MCF 10A (cell line): ENCODE results near the gene RNF126. TPM values are rescaled to one million over a fixed set of nuclear protein-coding genes. Genes with fewer than 3 reads are reported as not detected.
"Not testable (repeated sequence)": the region's sequence is repeated elsewhere in the genome, so short reads cannot be mapped to it uniquely, and the experiment has no call there.

Source experiments
- BruUV-seq: library from RNA; stranded (reverse); fragments of 400-500 nt; replicated peaks from 2 replicates; lab custom pipeline; 2021; lab: Mats Ljungman, UMichigan
- CTCF ChIA-PET: fragments of 300-600 bp; sonication (Branson Sonifier 250); formaldehyde crosslinking; extraction: SDS; loops from one replicate; lab custom pipeline; 2021; ENCODE audit warnings: antibody characterized with exemption, inconsistent platforms; lab: Yijun Ruan, JAX
- POLR2A ChIA-PET: fragments of 300-600, 350-650 bp; sonication (Branson Sonifier 250); formaldehyde crosslinking; extraction: SDS; loops from one replicate; lab custom pipeline; 2020; ENCODE audit warnings: antibody characterized with exemption, inconsistent platforms; lab: Yijun Ruan, JAX
- DNase-seq: peaks from one replicate; pipeline ENCODE4 v3.0.0-alpha.2; 2018; ENCODE audit not compliant: unreplicated experiment
- H3K27ac Mint-ChIP-seq: one replicate; pipeline ENCODE4 v1.8.0; 2022; ENCODE audit warnings: mild to moderate bottlenecking, low read depth, mixed read lengths; ENCODE audit not compliant: unreplicated experiment
- H3K27me3 Mint-ChIP-seq: one replicate; pipeline ENCODE4 v1.8.0; 2022; ENCODE audit warnings: mixed read lengths; ENCODE audit not compliant: insufficient read depth, unreplicated experiment
- H3K36me3 Mint-ChIP-seq: one replicate; pipeline ENCODE4 v1.8.0; 2022; ENCODE audit warnings: mild to moderate bottlenecking, moderate library complexity, mixed read lengths; ENCODE audit not compliant: insufficient read depth, unreplicated experiment
- H3K4me1 Mint-ChIP-seq: one replicate; pipeline ENCODE4 v1.8.0; 2022; ENCODE audit warnings: mixed read lengths; ENCODE audit not compliant: insufficient read depth, unreplicated experiment
- H3K4me3 Mint-ChIP-seq: one replicate; pipeline ENCODE4 v1.8.0; 2022; ENCODE audit warnings: mild to moderate bottlenecking, moderate library complexity, mixed read lengths; ENCODE audit not compliant: unreplicated experiment
- H3K9me3 Mint-ChIP-seq: one replicate; pipeline ENCODE4 v1.8.0; 2022; ENCODE audit warnings: mixed read lengths; ENCODE audit not compliant: unreplicated experiment
- CTCF ChIP-seq: fragments of 200-600 bp; IDR thresholded peaks from one replicate; pipeline ENCODE4 v1.8.0; 2022; ENCODE audit warnings: antibody characterized with exemption, mild to moderate bottlenecking; ENCODE audit not compliant: unreplicated experiment
- intact Hi-C: fragments of 100-400 bp; cut with micrococcal nuclease; formaldehyde crosslinking; loops from 2 replicates; pipeline ENCODE4 v1.14.1; 2022
- total RNA-seq: library from RNA; stranded (reverse); gene quantifications from 2 replicates; pipeline ENCODE4 v1.2.3, GENCODE V29; 2022

The RNF126 gene
- total RNA-seq, 1 experiment from 2014 or later = 68.0 TPM

- intact Hi-C loops = loop anchor here (5.0 kb wide), 1 partner anchor 78 kb away; the partner anchor contains the start of gene MISP
- CTCF ChIA-PET = no interaction called here
- POLR2A ChIA-PET = interaction anchor here (0.6 to 1.2 kb wide), 3 partner anchors 29 to 418 kb away, joined by 3 read pairs; no protein-coding TSS in a partner anchor
- Mint-ChIP-seq H3K36me3 (peaks cover 19% of the 10 kb centered on the region), H3K9me3 (no peaks in the 10 kb centered on the region), H3K4me3 (no peak overlapping the region), H3K4me1 (peaks cover 13% of the 10 kb centered on the region), H3K27me3 (no peaks in the 10 kb centered on the region), H3K27ac (no peak overlapping the region)
- DNase-seq = no peak
- TF ChIP-seq CTCF = no peak
- no TSS peak for BruUV-seq
Measured at GRCh38 chr19:674282-675151, 11.5 kb upstream of the RNF126 start.

- intact Hi-C loops = no loop called here
- peaks cover 6% of the 10 kb centered on the region for H3K4me1 Mint-ChIP-seq
Measured at GRCh38 chr19:670609-671075, 7.6 kb upstream of the RNF126 start.

GRCh38 chr19:668675-669434 is 5.8 kb upstream of the RNF126 start:
- H3K36me3 Mint-ChIP-seq, intact Hi-C loops, BruUV-seq, H3K9me3 Mint-ChIP-seq, H3K27ac Mint-ChIP-seq, H3K4me1 Mint-ChIP-seq, DNase-seq, H3K27me3 Mint-ChIP-seq, H3K4me3 Mint-ChIP-seq: not testable (repeated sequence)
- ChIA-PET POLR2A (interaction anchor here (3.0 kb wide), 1 partner anchor 10 kb away, joined by 12 read pairs; no protein-coding TSS in a partner anchor), CTCF (interaction anchor here (0.6 to 1.8 kb wide), 4 partner anchors 10 to 489 kb away, joined by 3 to 7 read pairs (median 4); no protein-coding TSS in a partner anchor)

More at GRCh38 chr19:670609-671075, 7.6 kb upstream of the RNF126 start:
- no peak overlapping the region for H3K27ac Mint-ChIP-seq
- no peak for DNase-seq
- no peak overlapping the region for H3K4me3 Mint-ChIP-seq
- ChIA-PET CTCF (interaction anchor here (0.7 to 1.0 kb wide), 2 partner anchors 63 to 85 kb away, joined by 3 to 5 read pairs; no protein-coding TSS in a partner anchor), POLR2A (interaction anchor here (3.0 kb wide), 1 partner anchor 9 kb away, joined by 12 read pairs; no protein-coding TSS in a partner anchor)
- H3K36me3 Mint-ChIP-seq = no peaks in the 10 kb centered on the region
- no peaks in the 10 kb centered on the region for H3K9me3 Mint-ChIP-seq
- BruUV-seq = no TSS peak
- no peak for TF ChIP-seq CTCF
- H3K27me3 Mint-ChIP-seq = no peaks in the 10 kb centered on the region

GRCh38 chr19:666985-667573 is 4.1 kb upstream of the RNF126 start:
- peaks cover 13% of the 10 kb centered on the region for H3K4me1 Mint-ChIP-seq
- H3K36me3 Mint-ChIP-seq, H3K27me3 Mint-ChIP-seq, DNase-seq, H3K9me3 Mint-ChIP-seq, intact Hi-C loops, H3K27ac Mint-ChIP-seq, BruUV-seq, H3K4me3 Mint-ChIP-seq: not testable (repeated sequence)
- ChIA-PET CTCF (interaction anchor here (0.6 to 2.2 kb wide), 6 partner anchors 9 to 104 kb away, joined by 3 to 7 read pairs (median 4); no protein-coding TSS in a partner anchor), POLR2A (interaction anchor here (0.6 to 0.7 kb wide), 2 partner anchors 11 to 67 kb away, joined by 3 read pairs; no protein-coding TSS in a partner anchor)
